Effector memory CD8-positive, alpha-beta T cell (primary cell): ENCODE measurements around the gene CFAP74.
"Not testable (repeated sequence)": the region's sequence is repeated elsewhere in the genome, so short reads cannot be mapped to it uniquely, and the experiment has no call there.

Experiments used
- ATAC-seq: fragments of 150-1000 bp; cut with Tn5 transposase; replicated peaks from 2 replicates; pipeline ENCODE4 v1.10.0; 2021; ENCODE audit warnings: mild to moderate bottlenecking, moderate library complexity
- DNase-seq, 3 experiments: peaks; one replicate each; pipeline ENCODE4 v3.0.0; 2021
- H3K27ac Mint-ChIP-seq, 2 donors: one replicate each; pipeline ENCODE4 v1.8.0; 2022; ENCODE audit warnings: mild to moderate bottlenecking in 2 of 2, mixed read lengths in 2 of 2, moderate library complexity in 2 of 2
- H3K27me3 Mint-ChIP-seq, 2 donors: one replicate each; pipeline ENCODE4 v1.8.0; 2022; ENCODE audit warnings: mixed read lengths in 2 of 2
- H3K36me3 Mint-ChIP-seq: one replicate; pipeline ENCODE4 v1.8.0; 2022; ENCODE audit warnings: mild to moderate bottlenecking, moderate library complexity, mixed read lengths; ENCODE audit not compliant: insufficient read depth
- H3K4me1 Mint-ChIP-seq, 2 donors: one replicate each; pipeline ENCODE4 v1.8.0; 2022; ENCODE audit warnings: low read depth in 2 of 2, mixed read lengths in 2 of 2
- H3K4me3 Mint-ChIP-seq, 2 donors: one replicate each; pipeline ENCODE4 v1.8.0; 2022; ENCODE audit warnings: mild to moderate bottlenecking in 2 of 2, mixed read lengths in 2 of 2, moderate library complexity in 2 of 2
- H3K9me3 Mint-ChIP-seq, 2 donors: one replicate each; pipeline ENCODE4 v1.8.0; 2022; ENCODE audit warnings: mixed read lengths in 2 of 2

CFAP74 gene

GRCh38 chr1:1984560-1985070, 19.0 kb downstream of the CFAP74 start:
- Mint-ChIP-seq H3K27me3 (peaks cover 15 to 30% of the 10 kb centered on the region in 2 donors), H3K4me1 (no peaks in the 10 kb centered on the region), H3K9me3 (no peaks in the 10 kb centered on the region), H3K4me3 (no peak overlapping the region), H3K27ac (no peak overlapping the region), H3K36me3 (no peaks in the 10 kb centered on the region)
- ATAC-seq (no peak), DNase-seq (no peak)

GRCh38 chr1:1982379-1983232, 21.0 kb downstream of the CFAP74 start:
- H3K4me1 Mint-ChIP-seq = peaks cover 0 to 2% of the 10 kb centered on the region in 2 donors
- peaks cover 0 to 10% of the 10 kb centered on the region in 2 donors for H3K27me3 Mint-ChIP-seq
- ATAC-seq (no peak), DNase-seq (no peak)
- H3K36me3 Mint-ChIP-seq = peaks cover 5% of the 10 kb centered on the region
- no peaks in the 10 kb centered on the region for H3K9me3 Mint-ChIP-seq
- no peak overlapping the region for H3K4me3 Mint-ChIP-seq
- H3K27ac Mint-ChIP-seq = no peak overlapping the region

GRCh38 chr1:1981631-1982327, 21.8 kb downstream of the CFAP74 start:
- not testable (repeated sequence) for ATAC-seq, H3K4me1 Mint-ChIP-seq

GRCh38 chr1:1981142-1981500, 22.5 kb downstream of the CFAP74 start:
- Mint-ChIP-seq H3K9me3 (no peaks in the 10 kb centered on the region), H3K27ac (no peak overlapping the region), H3K36me3 (peaks cover 5% of the 10 kb centered on the region), H3K4me3 (no peak overlapping the region), H3K4me1 (peaks cover 0 to 2% of the 10 kb centered on the region in 2 donors), H3K27me3 (peaks cover 0 to 21% of the 10 kb centered on the region in 2 donors)
- DNase-seq = no peak
- no peak for ATAC-seq

More at GRCh38 chr1:1981631-1982327, 21.8 kb downstream of the CFAP74 start:
- not testable (repeated sequence) for H3K36me3 Mint-ChIP-seq, DNase-seq, H3K9me3 Mint-ChIP-seq, H3K27ac Mint-ChIP-seq, H3K4me3 Mint-ChIP-seq
- H3K27me3 Mint-ChIP-seq = peaks cover 0 to 14% of the 10 kb centered on the region in 2 donors

- Mint-ChIP-seq H3K9me3 (no peaks in the 10 kb centered on the region), H3K36me3 (peaks cover 6% of the 10 kb centered on the region), H3K27me3 (peaks cover 2 to 24% of the 10 kb centered on the region in 2 donors), H3K4me1 (peaks cover 0 to 2% of the 10 kb centered on the region in 2 donors), H3K4me3 (no peak overlapping the region), H3K27ac (no peak overlapping the region)
- DNase-seq = no peak
- ATAC-seq = no peak
These were observed 23.0 kb downstream of the CFAP74 start for GRCh38 chr1:1980467-1981141.

- peaks cover 12 to 24% of the 10 kb centered on the region in 2 donors for H3K27me3 Mint-ChIP-seq
- peaks cover 10% of the 10 kb centered on the region for H3K36me3 Mint-ChIP-seq
- H3K9me3 Mint-ChIP-seq = no peaks in the 10 kb centered on the region
- peaks cover 0 to 2% of the 10 kb centered on the region in 2 donors for H3K4me1 Mint-ChIP-seq
- H3K27ac Mint-ChIP-seq = no peak overlapping the region
- DNase-seq (no peak), ATAC-seq (no peak)
- no peak overlapping the region for H3K4me3 Mint-ChIP-seq
These were observed 24.0 kb downstream of the CFAP74 start for GRCh38 chr1:1979482-1980165.

GRCh38 chr1:1978690-1979481, 24.7 kb downstream of the CFAP74 start:
- ATAC-seq, H3K4me1 Mint-ChIP-seq, DNase-seq, H3K4me3 Mint-ChIP-seq, H3K36me3 Mint-ChIP-seq, H3K9me3 Mint-ChIP-seq: not testable (repeated sequence)
- H3K27me3 Mint-ChIP-seq = peaks cover 15 to 29% of the 10 kb centered on the region in 2 donors
- H3K27ac Mint-ChIP-seq = peak overlapping the region in 1 of 2 donors; percentile 79

- Mint-ChIP-seq H3K36me3 (peaks cover 10% of the 10 kb centered on the region), H3K4me3 (no peak overlapping the region), H3K4me1 (peaks cover 0 to 2% of the 10 kb centered on the region in 2 donors), H3K27ac (peak overlapping the region in 1 of 2 donors; percentile 79), H3K27me3 (peaks cover 20 to 37% of the 10 kb centered on the region in 2 donors), H3K9me3 (no peaks in the 10 kb centered on the region)
- no peak for ATAC-seq
- DNase-seq = no peak
These were observed 25.5 kb downstream of the CFAP74 start for GRCh38 chr1:1978108-1978507.

- ATAC-seq (no peak), DNase-seq (no peak)
- peaks cover 10% of the 10 kb centered on the region for H3K36me3 Mint-ChIP-seq
- H3K27me3 Mint-ChIP-seq = peaks cover 22 to 41% of the 10 kb centered on the region in 2 donors
- peaks cover 0 to 2% of the 10 kb centered on the region in 2 donors for H3K4me1 Mint-ChIP-seq
- H3K4me3 Mint-ChIP-seq = no peak overlapping the region
- no peak overlapping the region for H3K27ac Mint-ChIP-seq
- no peaks in the 10 kb centered on the region for H3K9me3 Mint-ChIP-seq
These were observed 27.6 kb downstream of the CFAP74 start for GRCh38 chr1:1976031-1976430.

GRCh38 chr1:1975535-1975934, 28.1 kb downstream of the CFAP74 start:
- peaks cover 10% of the 10 kb centered on the region for H3K36me3 Mint-ChIP-seq
- H3K9me3 Mint-ChIP-seq = no peaks in the 10 kb centered on the region
- peaks cover 0 to 2% of the 10 kb centered on the region in 2 donors for H3K4me1 Mint-ChIP-seq
- H3K27ac Mint-ChIP-seq = no peak overlapping the region
- DNase-seq (no peak), ATAC-seq (no peak)
- H3K4me3 Mint-ChIP-seq = no peak overlapping the region
- peaks cover 22 to 41% of the 10 kb centered on the region in 2 donors for H3K27me3 Mint-ChIP-seq

- peaks cover 0 to 2% of the 10 kb centered on the region in 2 donors for H3K4me1 Mint-ChIP-seq
- ATAC-seq (no peak), DNase-seq (no peak)
- peaks cover 10% of the 10 kb centered on the region for H3K36me3 Mint-ChIP-seq
- no peaks in the 10 kb centered on the region for H3K9me3 Mint-ChIP-seq
- peaks cover 22 to 41% of the 10 kb centered on the region in 2 donors for H3K27me3 Mint-ChIP-seq
- no peak overlapping the region for H3K27ac Mint-ChIP-seq
- no peak overlapping the region for H3K4me3 Mint-ChIP-seq
These were observed 28.8 kb downstream of the CFAP74 start for GRCh38 chr1:1974834-1975233.
